Posterior cingulate gyrus (tissue), 11 donors: ENCODE data around the gene ANKRD10.

ENCODE experiments used
- DNase-seq, 10 donors: peaks; one replicate each; pipeline versions ENCODE4 v3.0.0 to v3.0.0-alpha.2; 2020 to 2021; ENCODE audit warnings: mixed read lengths in 3 of 10
- intact Hi-C: fragments of 100-400 bp; cut with DNase I; formaldehyde crosslinking; loops from one replicate; pipeline ENCODE4 v1.15.1; 2023

Gene ANKRD10

GRCh38 chr13:110945928-110946570, 31.2 kb upstream of the ANKRD10 start:
- intact Hi-C loops, result no loop called here
- no peak for DNase-seq

DNA sequence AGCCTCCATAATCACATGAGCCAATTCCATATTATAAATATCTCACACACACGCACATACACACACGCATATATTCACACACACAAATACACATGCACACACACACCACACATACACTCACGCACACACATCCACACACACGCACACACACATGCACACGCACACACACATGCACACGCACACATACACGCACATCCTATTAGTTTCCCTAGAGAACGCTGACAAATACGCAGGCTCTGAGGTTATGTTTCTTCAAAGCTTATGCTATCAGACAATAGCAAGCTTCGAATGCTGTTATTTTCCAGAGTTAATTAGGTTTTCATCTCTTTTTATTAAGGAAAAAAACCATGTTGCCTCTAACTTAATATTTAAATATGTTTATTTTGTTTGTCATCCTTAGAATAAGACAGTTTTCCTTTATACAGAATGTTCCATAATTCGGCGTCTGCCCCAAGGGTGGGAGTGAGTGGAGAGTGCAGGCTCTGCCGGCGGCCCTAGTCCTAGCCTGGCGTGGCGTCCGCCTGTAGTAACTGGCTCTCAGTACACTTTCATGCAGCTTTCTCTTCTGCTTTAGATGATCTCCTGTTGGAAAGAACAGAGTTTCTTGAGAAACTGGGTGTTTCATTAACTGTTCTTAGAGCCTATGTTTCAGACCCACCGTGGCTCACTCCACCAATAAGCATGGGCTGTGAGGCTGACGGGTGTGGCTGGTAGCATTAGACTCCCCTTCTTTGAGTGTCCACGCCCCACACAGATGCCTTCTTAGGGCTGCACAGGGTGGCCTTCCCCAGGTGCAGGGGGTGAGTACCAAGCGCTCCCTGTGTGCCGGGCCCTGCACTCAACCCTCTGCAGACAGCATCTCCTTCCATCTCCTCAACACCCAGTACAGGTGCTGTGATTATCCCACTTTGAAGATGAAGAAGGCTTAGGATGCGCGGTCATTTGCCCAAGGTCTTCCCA, 30.4 kb upstream of the ANKRD10 start:
- no peak for DNase-seq
- intact Hi-C loops, result no loop called here

GRCh38 chr13:110944121-110944967, 29.5 kb upstream of the ANKRD10 start:
- intact Hi-C loops, result no loop called here
- no peak for DNase-seq

DNA sequence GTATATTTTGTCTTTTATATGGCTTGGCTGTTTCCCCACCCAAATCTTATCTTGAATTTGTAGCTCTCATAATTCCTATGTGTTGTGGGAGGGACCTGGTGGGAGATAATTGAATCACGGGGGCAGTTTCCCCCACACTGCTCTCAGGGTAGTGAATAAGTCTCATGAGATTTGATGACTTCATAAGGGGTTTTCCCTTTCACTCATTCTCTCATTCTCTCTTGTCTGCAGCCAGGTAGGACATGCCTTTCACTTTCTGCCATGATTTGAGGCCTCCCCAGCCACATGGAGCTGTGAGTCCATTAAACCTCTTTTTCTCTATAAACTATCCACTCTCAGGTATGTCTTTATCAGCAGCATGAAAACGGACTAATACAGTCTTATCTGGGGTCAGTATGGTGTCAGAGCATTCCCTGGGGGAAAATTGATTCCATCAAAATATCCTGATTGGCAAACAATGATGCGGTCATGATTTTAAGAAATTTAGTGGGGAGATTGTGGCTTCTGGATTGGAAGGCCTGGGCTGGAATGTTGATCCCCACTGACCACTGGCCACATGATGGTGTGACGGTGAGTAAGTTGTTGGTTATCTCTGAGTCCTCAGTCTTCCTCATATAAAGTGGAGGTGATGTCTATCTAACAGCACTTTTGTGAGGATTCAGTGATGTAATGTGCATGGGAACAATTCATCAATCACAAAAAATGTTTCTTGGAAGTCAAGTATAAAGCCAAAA, 27.5 kb upstream of the ANKRD10 start:
- no peak for DNase-seq
- intact Hi-C loops, result no loop called here

DNA sequence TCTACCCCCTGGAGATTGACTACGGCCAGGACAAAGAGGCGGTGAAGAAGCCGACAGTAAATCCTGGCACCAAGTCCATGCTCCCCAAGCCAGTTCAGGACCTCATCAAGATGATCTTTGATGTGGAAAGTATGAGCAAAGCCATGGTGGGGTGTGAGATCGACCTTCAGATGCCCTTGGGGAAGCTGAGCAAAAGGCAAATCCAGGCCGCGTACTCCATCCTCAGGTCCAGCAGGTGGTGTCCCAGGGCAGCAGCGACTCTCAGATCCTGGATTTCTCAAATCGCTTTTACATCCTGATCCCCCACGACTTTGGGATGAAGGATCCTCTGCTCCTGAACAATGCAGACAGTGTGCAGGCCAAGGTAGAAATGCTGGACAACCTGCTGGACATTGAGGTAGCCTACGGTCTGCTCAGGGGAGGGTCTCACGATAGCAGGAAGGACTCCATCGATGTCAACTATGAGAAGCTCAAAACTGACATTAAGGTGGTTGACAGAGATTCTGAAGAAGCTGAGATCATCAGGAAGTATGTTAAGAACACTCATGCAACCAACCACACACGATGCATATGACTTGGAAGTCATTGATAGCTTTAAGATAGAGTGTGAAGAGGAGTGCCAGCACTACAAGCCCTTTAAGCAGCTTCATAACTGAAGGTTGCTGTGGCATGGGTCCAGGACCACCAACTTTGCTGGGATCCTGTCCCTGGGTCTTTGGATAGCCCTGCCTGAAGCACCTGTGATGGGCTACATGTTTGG, 24.0 kb upstream of the ANKRD10 start:
- intact Hi-C loops, result no loop called here
- no peak for DNase-seq

GRCh38 chr13:110937511-110938285, 22.8 kb upstream of the ANKRD10 start:
- no peak for DNase-seq
- intact Hi-C loops, result no loop called here

DNA sequence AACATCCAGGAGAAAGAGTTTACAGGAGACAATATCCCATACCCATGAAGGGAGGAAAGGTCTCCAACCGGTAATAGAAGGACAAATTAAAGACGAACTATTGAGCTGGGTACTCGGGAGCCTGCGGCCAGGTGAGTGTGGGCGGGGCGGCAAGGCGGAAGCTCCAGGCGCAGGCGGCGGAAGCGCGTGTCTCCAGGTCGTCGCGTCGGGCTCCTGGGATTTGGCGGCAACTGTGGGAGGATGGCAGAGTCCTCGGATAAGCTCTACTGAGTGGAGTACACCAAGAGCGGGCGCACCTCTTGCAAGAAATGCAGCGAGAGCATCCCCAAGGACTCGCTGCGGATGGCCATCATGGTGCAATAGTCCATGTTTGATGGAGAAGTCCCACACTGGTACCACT, 21.6 kb upstream of the ANKRD10 start:
- intact Hi-C loops, result no loop called here
- no peak for DNase-seq

DNA sequence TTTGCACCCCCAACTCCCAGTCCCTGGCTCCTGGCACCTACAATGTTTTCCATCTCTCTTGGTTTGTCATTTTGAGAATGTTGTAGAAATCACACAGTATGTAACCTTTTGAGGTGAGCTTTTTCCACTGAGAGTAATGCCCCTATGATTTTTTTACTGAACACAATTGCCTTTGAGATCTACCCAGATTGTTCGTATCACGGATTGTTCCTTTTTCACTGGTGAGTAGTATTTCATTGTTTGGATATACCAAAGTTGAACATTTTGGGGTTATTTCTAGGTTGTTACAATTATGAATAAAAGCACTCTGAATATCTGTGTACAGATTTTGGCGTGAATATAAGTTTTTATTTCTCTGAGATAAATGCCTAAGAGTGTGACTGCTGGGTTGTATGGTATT, 17.7 kb upstream of the ANKRD10 start:
- intact Hi-C loops, result no loop called here
- DNase-seq, result no peak

DNA sequence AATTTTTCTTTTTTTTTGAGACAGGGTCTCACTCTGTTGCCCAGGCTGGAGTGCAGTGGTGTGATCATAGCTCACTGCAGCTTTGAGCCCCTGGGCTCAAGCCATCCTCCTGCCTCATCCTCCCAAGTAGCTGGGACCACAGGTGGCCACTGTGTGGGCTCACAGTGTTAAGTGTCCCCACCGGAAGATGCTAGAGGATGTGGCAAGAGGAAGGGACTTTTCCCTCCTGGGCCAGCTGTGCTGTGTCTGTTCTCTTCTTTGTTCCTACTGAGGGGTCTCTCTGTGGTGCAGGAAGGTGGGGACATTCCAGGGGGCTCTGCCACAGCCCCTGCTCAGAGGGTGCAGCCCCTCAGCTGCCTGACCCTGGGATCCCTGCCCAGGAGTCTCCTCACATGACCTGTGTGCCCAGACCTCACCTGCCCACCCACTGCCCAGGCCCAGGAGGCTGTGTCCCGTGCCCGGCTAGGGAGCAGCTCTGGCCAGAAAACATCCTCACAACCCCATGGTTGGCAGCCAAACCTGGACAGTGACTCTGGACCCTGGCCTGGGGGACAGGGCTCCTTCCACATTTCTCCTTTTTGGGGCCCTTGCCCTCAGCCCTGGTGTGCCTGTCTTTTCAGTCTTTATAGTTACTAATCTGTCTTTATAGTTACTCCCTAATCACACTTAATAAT, 14.4 kb upstream of the ANKRD10 start:
- no peak for DNase-seq
- intact Hi-C loops, result no loop called here

DNA sequence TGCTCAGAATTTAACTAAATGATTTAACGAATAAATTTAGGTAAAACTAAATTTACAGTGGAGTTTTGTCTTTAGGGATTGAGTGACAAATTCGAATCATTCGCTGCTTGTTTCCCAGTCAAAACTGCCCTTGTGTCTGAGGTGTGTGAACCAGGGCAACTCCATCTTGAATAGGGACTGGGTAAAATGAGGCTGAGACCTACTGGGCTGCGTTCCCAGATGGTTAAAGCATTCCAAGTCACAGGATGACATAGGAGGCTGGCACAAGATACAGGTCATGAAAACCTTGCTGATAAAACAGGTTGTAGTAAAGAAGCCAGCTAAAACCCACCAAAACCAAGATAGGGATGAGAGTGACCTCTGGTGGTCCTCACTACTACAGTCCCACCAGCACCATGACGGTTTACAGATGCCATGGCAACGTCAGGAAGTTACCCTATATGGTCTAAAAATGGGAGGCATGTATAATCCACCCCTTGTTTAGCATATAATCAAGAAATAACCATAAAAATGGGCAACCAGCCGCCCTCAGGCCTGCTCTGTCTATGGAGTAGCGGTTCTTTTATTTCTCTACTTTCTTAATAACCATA, 10.2 kb upstream of the ANKRD10 start:
- DNase-seq, result no peak
- intact Hi-C loops, result no loop called here

DNA sequence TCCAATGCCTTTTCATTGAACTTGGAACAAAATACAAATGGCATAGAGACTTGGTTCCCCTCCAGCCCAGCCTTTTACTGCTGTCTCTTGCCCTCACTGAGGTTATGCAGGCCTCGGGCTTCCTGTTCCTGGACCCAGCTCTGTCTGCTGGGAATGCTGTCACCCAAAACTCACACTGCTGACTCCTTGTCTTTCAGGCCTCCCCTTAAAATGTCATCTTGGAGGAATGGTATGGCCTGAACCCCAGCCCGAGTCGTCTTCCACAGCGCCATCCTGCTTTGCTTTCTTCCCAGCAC, 9.7 kb upstream of the ANKRD10 start:
- no peak for DNase-seq
- intact Hi-C loops, result no loop called here

DNA sequence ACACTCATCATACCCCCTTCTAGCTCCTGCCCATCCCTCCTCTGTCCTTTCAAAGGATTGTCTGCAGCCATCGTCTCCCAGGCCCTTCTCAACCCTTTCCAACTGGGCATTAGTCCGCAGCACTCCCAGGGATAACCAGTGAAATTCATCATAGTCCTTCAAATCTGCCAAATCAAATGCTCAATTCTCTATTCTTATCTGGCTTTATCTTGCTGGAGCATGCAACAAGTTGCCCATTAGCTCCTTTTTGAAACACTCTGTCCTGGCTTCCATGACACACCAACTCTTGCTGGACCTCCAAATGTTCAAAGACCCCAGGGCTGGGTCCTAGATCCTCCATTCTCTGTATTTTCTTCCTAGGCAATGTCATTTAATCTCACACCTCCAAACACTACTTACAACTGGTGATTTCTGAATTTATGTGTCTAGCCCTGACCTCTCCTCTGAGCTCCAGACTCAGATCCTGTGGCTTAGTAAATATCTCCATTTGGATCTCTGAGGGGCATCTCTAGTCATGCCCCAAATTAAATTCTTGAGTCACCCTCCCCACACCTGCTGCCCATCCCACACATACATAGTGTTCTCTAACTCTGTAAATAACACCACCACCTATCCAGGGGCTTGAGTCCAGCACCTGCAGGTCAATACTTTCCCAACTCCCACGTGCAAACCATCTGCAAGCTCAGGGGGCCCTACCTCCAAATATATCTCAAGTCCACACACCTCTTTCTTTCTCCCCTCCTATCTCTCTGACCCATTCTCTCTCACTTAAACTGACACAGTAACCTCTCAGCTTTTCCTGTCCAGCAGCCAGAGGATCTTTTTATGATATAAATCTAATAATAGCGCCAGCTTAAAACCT, 9.1 kb upstream of the ANKRD10 start:
- DNase-seq, result no peak
- intact Hi-C loops, result no loop called here

DNA sequence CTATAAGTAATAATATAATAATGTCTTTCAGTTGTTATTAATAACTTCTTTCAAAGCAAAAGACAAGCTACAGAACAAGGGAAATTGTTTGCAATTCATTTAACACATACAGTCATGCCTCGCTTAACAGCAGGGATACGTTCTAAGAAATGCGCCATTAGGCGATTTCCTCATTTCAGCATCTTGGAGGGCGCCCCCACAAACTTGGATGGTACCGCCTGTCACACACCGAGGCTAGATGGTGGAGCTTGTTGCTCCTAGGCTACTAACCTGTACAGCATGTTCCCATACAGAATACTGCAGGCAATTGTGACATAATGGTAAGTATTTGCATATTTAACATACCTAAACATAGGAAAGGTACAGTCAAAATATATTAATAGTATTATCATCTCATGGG, 8.2 kb upstream of the ANKRD10 start:
- intact Hi-C loops, result no loop called here
- DNase-seq, result no peak

DNA sequence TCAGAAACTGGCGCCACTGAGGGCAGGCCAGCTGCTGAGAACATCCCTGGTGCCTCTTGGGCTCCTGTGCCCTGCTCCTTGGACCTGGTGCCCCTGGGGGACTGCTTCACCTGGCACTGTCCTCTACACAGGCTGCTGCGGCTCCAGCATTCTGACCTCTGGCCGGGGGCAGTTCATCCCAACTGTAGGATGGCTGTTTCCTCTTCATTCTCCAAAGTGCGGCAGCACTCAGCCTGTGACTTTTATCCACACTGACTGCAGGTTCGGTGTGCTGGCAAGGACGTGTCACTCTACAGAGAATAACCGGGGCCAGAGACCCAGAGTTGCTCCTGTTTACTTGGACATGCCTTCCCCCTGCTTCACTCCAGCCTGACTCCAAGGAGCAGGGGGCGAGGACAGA, 7.6 kb upstream of the ANKRD10 start:
- intact Hi-C loops, result no loop called here
- no peak for DNase-seq

GRCh38 chr13:110921695-110922094, 6.8 kb upstream of the ANKRD10 start:
- intact Hi-C loops, result no loop called here
- no peak for DNase-seq

- DNase-seq, result no peak
- intact Hi-C loops, result no loop called here
Measured at GRCh38 chr13:110921209-110921608, 6.3 kb upstream of the ANKRD10 start.

- intact Hi-C loops, result no loop called here
Measured at GRCh38 chr13:110920038-110920437, 5.2 kb upstream of the ANKRD10 start.

More at GRCh38 chr13:110920038-110920437, 5.2 kb upstream of the ANKRD10 start:
- DNase-seq, result no peak
